KG1 (cell line): ENCODE measurements around the gene PRKCE.

Experiments used
- DNase-seq: peaks from one replicate; lab custom pipeline; 2025; lab: John Stamatoyannopoulos, UW

PRKCE gene

DNA sequence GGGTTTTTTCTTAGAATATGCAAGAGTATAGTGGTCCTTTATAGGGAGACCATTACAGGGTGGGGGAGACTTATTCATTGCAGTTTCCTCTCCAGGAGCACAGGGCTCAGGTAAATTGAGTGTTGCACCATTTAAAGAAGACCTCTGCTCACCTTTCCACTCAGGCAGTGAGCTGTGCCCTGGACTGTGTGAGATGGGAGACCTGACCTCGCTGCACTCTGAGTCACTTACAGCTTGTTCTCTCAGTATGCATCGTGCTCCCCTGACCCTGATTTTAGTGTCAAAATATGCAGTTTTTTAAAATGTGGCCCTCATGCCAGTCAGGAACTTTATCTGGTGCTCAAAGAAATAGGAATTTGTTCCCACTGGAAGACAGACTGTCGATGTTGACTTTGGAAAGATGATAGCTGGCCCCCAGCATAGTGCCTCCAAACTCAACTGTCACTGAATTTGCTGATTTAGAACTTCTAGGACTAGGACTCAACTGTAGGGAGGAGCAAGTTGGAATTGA, 499.0 kb downstream of the PRKCE start:
- DNase-seq = no peak

DNA sequence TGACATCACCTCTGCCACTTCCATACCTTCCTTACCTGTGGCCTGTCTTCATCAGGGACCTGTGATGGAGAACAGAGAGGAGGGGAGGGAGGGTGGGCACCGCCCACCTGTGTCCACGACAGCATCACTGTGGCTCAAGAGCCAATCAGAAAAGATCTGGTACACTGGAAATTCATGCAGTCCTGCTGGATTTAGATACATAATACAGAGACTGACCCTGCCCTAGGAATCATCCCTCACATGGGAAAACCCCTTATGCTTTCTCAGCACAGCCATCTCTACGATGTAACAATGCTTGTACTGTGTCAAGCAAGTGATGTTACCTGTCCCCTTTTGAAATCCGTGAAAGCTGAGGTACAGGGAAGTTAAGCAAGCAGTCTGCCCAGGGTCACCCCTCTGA, 500.1 kb downstream of the PRKCE start:
- DNase-seq = no peak

DNA sequence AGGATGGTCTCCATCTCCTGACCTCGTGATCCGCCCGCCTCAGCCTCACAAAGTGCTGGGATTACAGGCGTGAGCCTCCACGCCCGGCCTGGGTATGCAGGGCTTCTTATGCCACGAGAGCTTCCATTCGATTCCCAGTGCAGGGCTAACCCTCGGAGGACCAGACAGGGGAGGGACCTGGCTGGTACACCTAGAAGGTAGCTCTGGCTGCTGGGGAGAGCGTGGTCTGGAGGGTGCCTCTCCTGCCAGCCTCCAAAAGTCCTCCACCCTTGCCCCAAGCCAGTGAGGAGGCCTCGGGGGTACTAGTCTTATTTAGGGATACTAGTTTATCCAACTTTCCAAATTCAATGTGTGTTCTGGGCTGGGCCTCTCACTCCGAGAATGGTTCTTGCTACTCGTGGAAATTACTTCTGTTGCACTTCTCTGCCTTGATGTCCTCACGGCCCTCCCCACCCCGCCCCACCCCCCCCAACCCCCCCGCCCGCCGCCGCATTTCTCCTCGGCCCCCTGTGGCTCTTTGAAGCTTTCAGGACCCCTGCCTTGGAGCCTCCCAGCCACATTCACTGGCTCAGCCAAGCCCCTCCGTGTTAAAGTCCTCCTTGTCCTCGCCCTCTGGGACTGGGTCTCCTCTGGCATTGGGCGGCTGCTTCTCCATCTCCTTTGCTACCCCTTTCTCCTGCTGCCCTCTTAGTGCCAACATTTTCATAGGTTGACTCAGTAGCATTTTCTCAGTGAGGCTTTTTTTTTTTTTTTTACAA, 502.7 kb downstream of the PRKCE start:
- DNase-seq = no peak

DNA sequence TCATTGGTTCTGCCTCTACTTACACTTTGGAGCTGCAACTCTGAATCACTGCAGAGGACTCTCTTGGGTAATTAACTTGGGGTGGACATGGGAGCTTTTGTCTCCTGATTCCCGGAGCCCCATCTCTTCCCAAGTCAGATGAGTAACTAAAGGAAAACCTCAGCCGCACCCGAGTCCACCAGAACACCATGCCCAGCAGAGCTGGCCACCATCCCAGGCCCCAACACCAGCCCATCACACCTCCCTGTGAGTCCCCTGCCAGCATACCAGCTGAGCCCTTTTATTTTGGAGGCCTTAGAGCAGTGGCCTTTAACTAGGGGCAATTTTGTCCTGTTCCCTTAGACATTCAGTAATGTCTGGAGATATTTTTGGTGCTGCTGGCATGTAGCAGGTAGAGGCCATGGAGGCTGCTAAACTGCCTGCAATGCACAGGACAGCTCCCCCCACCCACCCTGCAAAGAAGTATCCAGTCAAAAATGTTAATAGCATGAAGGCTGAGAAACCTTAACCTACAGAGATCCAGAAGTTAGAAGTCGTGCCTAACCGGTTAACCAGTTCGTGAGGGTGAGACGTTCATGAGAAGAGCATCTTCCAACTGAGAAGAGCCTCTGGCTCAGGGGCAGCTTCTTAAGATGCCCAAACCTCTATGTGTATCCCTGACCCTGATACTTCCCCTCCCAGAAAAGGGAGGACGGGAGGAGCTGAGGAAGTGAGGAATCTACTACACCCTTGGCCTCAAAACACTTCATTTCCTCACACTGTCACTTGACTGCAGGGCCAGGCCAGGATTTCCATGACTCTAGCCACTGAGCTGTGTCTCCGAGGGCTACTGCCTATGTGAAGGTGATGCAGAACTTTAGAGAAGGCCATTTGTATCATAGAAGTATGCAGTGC, 505.8 kb downstream of the PRKCE start:
- no peak for DNase-seq

DNA sequence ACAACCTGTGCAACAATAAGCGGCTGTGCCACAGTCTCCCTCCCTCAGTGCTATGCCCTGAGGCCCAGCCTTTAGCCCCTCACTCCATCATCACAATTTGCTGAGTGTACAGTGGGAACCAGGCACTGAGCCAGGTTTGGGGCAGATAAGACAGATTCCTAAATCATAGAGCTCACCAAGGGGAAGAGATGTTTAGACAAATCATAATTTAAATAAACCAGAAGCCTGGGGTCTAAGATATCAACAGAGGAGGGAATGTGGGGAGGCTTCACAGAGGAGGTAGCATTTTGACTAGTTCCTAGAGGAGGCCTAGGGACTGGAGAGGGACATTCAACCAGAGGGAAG, 506.5 kb downstream of the PRKCE start:
- DNase-seq = no peak

DNA sequence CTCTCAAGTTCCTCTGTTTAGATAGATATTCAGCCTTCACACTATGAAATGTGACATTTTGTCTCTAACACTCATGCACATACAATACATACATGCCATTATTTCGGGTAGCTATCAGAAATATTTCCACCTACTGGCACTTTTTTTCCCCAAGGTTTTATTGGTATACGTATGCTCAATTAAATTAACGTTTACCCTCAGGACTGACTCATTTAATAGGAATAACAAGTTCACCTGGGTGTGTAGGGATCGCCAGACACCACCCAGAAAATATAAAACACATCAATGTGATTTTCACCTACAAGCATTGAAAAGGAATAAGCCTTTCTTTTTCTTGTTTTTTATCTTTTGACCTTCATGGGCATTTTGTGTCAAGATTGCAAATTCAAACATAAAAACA, 507.2 kb downstream of the PRKCE start:
- DNase-seq = no peak

DNA sequence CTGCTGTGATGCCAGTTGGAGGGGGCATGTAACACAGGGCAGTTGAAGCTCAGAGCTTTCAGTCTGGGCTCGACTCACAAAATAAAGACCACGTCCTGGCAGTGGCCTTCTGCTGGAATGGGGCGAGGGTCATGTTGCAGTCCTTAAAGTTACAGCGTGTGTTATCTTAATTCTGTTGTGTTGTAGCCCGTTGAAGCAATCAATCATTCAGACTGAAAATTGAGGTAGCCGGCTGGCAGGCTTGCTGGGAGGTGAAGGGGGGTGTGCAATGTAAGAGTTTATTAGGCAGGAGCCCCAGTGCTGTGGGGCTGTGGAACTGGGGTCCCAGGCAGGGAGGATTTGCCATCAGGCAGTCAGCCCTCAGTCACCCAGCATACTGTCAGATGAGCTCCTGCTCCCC, 508.9 kb downstream of the PRKCE start:
- no peak for DNase-seq

DNA sequence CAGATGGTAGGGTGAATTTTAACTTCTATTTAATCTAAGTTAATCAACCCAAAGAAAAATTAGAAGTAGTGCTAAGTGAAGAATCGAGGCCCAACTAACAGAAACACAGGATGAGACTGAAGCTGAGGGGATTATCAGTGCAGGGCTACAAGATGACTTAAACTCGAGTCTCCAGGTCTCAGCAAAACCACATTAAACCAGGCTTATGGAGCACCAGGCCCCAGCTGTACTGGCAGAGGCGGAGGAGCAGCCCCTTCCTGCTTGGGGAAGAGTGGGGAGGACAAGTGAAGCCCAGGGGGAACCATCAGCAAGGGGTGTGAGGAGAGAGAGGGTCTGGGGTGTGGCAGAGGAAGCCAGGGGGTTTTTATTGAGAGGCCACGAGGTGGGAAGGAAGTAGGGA, 509.8 kb downstream of the PRKCE start:
- no peak for DNase-seq

DNA sequence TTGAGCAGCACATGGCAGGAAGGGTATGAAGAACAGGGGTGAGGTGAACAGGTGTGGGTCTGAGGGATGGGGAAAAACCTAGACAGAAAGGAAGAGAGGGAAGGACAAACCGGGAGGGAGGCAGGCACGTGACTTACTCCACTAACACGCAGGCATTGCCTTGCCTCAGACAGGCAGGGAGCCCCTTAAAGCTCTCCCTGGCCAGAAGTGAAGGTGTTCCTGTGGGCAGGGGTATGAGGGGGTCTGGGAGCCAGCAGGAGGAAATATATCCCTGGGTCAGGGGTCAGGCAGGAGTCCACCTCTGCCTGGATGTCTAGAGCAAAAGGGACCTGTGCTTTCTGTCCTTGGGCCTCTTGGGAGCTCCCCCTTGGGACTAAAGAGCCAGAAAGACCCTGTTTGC, 510.4 kb downstream of the PRKCE start:
- no peak for DNase-seq

DNA sequence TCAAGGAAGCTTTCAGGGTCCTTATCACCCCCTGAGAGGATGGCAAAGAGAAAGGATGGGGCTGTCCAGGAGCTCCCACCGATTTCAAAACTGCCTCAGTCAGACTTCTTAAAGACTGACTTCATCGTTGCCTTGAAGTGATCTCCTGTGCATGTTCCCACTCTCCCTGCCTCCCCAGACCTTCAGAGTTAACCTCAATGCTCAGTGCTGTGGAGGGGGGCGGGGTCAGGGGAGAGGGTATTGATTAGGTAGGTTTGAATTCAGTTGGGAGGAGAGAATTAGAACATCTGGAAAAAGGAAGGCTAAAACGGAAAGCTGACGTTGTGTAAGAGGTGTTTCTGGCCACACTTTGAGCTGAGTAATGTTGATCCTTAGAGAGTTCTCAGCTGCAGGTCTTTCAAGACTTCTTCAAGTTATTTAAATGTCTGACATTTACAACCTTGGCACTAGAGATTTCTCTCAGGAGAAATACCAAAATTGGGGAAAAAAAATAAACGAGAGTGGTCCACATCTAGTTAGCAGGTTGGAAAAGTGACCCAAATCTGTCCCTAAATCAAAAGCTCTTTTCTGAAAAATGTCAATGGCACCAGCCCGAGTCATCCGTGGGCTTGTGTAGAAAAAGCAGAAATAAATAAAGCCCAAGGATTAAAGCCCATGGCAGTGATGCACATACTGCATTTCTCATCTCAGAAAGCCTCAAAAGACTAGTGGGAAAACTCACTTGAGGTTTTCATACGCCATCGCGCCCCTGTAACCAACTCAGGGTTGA, 511.0 kb downstream of the PRKCE start:
- no peak for DNase-seq

DNA sequence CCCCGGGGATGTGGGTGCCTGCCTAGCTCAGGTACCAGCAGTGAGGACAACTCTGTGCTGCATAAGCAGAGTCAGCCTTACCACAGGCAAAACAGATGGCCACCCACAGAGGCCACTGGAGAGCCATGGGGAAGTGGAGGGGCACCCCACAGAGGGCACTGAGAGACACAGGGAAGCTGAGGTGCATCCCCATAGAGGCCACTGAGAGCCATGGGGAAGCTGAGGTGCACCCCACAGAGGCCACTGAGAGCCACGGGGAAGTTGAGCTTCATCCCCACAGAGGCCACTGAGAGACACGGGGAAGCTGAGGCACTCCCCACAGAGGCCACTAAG, 511.6 kb downstream of the PRKCE start:
- DNase-seq = no peak

DNA sequence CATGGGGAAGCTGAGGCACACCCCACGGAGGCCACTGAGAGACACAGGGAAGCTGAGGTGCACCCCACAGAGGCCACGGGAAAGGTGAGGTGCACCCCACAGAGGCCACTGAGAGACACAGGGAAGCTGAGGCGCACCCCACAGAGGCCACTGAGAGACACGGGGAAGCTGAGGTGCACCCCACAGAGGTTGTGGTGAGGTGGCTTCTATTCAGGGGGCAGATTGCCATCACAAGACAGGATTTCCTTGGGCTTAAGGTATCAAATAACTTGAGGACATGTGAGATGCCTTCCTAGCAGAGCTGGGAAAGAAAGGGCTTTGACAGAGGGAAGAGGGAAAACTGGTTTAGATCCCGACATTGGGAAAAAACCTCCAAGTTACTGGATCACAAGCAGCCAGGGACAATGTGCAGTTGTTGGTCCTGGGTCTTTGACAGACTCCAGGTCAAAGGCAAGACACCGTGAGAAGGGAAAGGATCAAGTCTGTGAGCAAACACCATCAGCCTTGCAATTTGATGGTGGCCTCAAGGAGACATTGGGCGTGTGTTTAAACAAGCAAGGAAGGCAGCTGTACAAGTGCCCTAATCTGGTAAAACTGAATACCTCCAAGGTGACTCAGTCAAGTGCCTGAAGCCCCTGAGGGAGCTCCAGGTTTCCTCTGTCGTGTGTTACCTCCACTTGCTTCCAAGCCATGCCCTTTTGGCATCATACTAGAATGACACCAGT, 512.5 kb downstream of the PRKCE start:
- no peak for DNase-seq

DNA sequence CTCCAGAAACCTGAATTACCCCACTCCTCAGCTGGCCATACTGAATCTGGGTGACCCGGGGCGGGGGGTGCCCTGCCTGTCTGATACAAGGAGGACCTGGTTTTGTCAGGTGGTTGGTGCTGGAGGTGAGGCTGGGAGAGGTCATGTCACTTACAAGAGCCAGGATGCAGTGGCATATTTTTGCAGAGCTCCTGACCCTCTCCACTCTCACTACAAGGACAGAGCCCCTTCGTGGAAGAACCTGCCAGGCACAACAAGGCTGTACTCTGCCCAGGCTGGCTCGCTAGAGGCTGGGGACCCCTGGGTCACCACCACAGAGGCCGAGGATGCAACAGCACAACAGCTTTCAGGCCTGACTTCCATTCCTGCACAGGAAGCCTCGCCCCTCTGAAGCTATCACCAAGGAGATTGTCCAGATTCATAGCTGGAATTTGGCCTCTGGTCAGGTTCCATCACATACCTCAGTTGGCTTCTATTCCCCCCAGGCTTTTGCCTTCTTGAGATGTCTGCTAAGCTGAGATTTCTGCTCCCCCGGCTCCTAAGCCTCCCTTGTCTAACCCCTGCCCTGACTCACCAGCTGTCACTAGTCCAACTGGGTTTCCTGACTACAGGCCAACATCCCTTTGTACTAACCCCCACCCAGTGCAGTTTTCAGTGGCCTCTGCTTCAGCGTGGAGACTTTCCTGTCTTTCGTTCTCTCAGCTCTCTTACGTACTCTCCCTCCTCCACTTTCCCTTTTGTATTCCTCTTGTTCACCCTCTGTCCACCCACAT, 513.2 kb downstream of the PRKCE start:
- no peak for DNase-seq

DNA sequence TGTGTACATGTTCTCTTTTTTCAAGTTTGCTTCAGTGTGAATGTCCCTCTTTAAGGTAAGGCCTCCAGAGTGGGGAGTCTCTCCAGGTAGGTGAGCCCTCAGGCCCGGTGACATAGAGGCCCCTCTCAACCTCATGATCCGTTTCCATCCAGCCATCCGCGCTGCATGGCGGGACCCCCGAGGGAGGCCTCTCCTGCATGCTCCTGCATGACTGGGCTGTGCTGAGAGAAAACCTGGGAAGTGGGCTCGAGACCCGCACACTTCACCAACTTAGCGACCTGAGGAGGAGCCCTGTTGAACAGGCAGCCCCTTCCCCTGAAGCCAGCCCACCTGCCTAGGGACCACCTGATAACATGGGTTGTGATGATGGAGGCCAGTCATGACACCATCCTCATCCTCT, 514.4 kb downstream of the PRKCE start:
- no peak for DNase-seq

DNA sequence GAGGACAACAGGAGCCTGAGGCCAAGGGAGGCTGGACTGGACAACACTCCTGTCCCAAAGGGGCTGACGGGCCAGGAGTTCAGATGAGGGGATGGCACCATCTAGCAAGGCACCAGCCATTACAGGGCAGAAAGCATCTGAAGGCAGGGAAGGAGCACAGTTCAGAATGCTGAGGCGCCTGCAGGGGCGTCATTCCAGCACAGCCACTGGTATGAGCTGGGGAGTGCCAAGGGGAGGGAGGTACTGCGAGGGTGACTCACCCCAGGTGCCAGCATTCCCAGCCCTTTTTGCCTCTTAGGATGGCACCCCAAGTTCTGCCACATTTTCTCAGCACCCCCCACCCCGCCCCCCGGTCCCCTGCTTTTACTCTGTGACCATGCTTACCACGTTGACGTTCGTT, 515.9 kb downstream of the PRKCE start:
- no peak for DNase-seq

DNA sequence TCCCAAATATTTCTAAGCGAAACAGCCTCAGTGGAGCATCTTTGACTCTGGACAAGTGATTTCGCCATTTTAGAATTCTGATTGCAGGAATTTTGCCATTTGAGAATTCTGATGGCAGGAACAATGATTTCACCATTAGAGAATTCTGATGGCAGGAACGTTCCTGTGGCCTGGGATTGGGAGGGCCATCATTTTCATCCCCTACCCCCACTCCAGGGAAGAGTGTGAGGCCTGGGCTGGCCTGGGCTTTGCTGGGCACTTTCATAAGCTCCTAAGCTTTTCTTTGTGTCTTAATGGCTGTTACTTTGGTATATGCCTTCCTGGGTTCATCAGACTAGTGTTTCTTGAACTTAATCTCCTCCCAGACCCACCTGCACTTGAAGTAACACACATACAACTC, 516.4 kb downstream of the PRKCE start:
- DNase-seq = no peak

DNA sequence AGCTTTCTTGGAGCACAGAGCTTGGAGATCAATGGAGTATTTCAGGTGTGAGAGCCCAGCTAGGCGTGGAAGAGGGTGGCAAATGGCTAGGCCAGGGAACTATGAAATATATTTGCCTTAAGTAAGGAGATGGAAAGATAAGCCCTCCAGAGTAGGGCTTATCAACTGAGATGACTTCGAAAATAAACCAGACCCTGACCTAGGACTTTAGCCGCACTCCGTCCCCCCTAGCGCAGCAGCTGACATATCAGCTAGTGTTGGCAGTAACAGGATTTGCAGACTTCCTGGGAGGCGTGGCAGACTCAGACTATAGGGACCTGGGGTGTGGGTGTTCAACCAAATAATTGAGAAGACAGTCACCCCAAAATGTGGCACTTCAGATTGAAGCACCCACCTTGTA, 518.0 kb downstream of the PRKCE start:
- no peak for DNase-seq

DNA sequence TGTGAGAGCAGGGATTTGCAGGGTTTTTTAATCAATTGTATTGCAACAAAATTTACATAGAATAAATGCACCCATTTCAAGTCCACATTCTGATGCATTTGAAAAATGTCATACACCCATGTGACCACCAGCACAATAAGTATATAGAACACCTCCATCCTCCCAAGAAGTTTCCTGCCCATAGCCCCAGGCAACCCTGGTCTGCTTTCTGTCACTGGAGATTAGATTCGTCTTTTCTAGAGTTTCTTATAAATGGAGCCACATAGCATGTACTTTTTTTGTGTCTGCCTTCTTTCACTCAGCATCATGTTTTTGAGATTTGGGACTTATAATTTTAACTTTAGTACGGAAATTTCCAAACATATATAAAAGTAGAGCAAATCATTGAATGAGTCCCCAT, 518.6 kb downstream of the PRKCE start:
- no peak for DNase-seq

DNA sequence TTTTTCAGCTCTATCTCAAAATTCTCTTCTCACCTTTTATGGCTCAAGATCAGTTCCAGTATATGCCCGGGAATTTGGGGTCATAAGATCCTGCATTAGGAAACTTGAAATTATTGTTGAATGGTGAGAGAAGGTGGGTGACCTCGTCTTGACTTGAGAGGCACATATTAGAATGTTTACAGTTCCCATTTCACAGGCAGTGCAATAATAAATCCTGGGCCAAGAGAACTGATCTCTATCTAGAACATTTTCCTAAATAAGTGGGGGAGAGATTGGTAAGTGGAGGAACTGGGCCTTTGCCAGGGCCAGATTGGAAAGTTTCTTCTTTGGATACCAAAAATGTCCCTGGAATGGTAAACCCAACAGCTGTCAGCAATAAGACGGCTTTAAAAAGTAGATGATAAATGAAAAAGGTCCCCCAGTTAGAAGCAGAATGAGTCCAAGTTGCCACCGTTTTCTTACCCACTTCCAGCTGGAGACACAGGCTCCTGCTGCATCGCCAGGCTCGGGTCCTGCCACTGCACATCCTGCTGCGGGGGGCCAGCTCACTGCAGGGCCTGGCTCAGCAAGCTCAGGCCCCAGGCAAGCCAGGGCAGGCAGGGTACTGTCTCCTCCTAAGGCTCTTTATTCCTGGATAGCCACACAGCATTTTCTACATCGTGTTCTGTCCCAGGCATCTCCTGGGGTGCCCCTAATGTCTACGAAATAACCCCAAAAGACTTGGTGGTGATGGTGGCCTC, 519.3 kb downstream of the PRKCE start:
- no peak for DNase-seq

DNA sequence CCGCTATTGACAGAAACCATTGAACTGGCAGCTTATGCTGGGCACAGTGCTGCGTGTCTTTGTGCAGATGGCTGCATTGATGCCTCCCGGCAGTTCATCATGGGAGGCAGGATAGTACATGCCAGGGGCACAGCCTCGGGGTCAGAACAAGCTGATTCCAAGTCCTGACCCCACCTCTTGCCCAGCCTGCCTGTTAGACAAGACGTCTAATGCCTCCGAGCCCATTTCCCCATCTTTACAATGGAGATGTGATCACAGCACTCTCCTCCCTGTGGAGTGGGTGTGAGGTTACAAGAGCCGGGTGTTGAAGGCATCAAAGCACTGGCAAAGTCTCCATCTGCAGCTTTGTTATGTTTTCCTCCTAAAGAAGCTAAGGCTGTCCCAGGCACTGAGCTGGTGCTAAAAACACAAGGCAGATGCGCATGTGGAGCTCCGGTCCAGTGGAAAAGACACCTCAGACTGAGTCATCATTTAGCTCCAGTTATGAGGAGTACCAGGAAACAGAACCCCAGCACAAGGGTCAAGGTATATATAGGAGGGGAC, 520.0 kb downstream of the PRKCE start:
- DNase-seq = no peak
